Sigmoid colon (tissue), 4 donors: ENCODE data around the gene CD99.

Source experiments
- CTCF ChIP-seq, 4 experiments: fragments of 450-650 bp in 3 of 4; fragments of 200-600 bp in 1 of 4; IDR thresholded peaks; one replicate each; pipeline ENCODE4 v1.5.1; 2016 to 2019; ENCODE audit warnings: antibody characterized with exemption in 4 of 4, mild to moderate bottlenecking in 3 of 4, moderate library complexity in 2 of 4
- EP300 ChIP-seq, 4 donors: sonication (generic); formaldehyde crosslinking; IDR thresholded peaks; one replicate each; pipeline ENCODE4 v1.6.1; 2017; ENCODE audit warnings: antibody characterized with exemption in 4 of 4
- POLR2A ChIP-seq, 2 donors: fragments of 450-650 bp; IDR thresholded peaks; one replicate each; pipeline ENCODE4 v1.6.1; 2016; ENCODE audit warnings: antibody characterized with exemption in 2 of 2, mild to moderate bottlenecking in 2 of 2, moderate library complexity in 2 of 2
- POLR2AphosphoS5 ChIP-seq, 4 donors: sonication (generic); formaldehyde crosslinking; IDR thresholded peaks; one replicate each; pipeline ENCODE4 v1.6.1; 2017; ENCODE audit warnings: antibody characterized with exemption in 4 of 4

GRCh38 chrX:2678583-2678982 is 12.5 kb upstream of the CD99 start:
- no peak for TF ChIP-seq CTCF (IDR thresholded peaks at IDR 0.05)
- no peak for TF ChIP-seq POLR2AphosphoS5 (IDR thresholded peaks at IDR 0.05)
- no peak for TF ChIP-seq POLR2A (IDR thresholded peaks at IDR 0.05)
- no peak for TF ChIP-seq EP300 (IDR thresholded peaks at IDR 0.05)
